Measurements from ENCODE around the gene ALDH9A1. TPM values are rescaled to one million over a fixed set of nuclear protein-coding genes. Genes with fewer than 3 reads are reported as not detected.
"Not testable (repeated sequence)": the region's sequence is repeated elsewhere in the genome, so short reads cannot be mapped to it uniquely, and the experiment has no call there.

The ALDH9A1 gene
- total RNA-seq (10 to 100 TPM; 35.9 to 40.8 TPM), polyA plus RNA-seq (10 to 100 TPM; 67.7 to 90.3 (median 79.4) TPM), total RNA-seq (43.0 to 61.0 (median 50.6) reads per million in 6 experiments)

DNA sequence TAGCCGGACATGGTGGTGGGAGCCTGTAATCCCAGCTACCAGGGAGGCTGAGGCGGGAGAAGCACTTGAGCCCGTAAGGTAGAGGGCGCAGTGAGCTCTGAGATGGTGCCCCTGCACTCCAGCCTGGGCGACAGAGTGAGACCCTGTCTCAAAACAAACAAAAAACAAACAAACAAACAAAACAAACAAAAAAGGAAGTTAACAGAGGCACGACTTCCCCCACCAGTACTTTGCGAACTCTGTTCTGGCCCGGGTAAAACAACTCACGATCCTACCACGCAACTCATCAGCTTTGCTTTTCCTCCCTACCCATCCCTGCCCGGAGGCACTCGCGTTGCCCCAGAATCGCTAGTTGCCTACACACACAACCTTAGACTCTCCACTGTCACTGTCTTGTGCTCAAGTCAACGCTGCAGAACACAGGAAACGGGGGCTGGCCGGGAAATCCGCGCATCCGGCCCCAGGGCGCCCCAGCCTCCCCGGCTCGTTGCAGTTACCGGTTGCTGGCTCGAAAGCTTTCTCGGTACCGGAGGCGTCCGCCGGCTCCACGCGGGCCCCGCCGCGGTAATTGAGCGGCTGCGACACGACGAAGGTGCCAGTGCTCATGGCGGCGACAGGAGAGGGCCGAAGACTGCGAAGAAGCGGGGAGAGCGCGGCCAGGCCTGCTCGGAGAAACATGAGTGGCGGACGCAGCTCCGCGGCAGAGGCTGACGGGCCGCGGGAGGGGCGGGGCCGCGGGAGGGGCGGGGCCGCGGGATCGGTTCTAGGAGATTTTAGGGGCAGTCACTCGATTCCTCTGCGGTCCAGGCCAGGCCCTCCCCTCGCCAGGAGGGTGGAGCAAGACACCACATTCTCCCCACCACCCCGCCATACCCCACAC, at the start of gene ALDH9A1:
TSS of gene ALDH9A1 (minus strand) at position 682 of the 880 bp plus-strand sequence. CDS start at position 678, 4 bp downstream.
- no peaks in the 10 kb centered on the region for H3K9me3 Mint-ChIP-seq
- POLR2A ChIA-PET = interaction anchor here (0.6 to 3.6 kb wide), 9 partner anchors 11 to 209 kb away, joined by 3 to 32 read pairs (median 4); partner anchors contain the start of genes MGST3 and TMCO1
- peak; percentile 90 to 92 for ATAC-seq
- peak within 1 kb of the TSS; percentile 92 to 100 (median 98) for H3K4me3 Mint-ChIP-seq
- DNase-seq = peak; percentile 74 to 94 (median 83)
- H3K4me1 Mint-ChIP-seq = peaks cover 13 to 39% (median 32%) of the 10 kb centered on the region in 4 donors
- peak within 1 kb of the TSS; percentile 93 to 99 (median 97) for H3K27ac Mint-ChIP-seq
- H3K36me3 Mint-ChIP-seq = peaks cover 4 to 23% (median 14%) of the 10 kb centered on the region in 3 donors
- H3K27me3 Mint-ChIP-seq = no peaks in the 10 kb centered on the region

DNA sequence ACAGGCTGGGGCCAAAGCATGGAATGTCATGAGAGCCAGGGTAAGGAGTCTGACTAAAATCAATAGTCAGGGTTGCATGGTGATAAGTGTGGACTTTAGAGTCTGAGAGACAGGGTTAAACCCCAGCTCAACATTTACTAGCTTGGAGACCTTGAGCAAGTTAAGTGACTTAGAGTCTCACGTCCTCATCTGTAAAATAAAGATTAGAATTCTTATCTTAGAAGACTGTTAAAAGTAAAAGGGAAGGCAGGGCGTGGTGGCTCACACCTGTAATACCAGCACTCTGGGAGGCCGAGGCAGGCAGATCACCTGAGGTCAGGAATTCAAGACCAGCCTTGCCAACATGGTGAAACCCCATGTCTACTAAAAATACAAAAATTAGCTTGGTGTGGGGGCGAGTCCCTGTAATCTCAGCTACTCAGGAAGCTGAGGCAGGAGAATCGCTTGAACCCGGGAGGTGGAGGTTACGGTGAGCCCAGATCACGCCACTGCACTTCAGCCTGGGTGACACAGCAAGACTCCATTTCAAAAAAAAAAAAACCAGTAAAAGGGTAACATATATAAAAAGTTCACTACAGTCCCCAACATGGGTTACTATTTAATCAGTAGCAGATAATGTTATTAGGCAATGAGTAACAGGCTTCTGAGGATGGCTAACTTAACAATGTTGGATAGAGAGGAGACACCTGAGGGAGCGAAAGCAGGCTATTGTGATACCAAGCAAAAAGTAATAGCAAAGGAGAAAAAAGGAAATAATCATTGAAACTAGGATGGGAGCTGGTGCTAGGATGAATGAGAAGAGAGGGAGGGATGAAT, 49.5 kb upstream of the ALDH9A1 start:
- POLR2A ChIA-PET = no interaction called here
- peak overlapping the region in 4 of 10 donors; percentile 4 to 40 (median 37) for H3K27ac Mint-ChIP-seq

DNA sequence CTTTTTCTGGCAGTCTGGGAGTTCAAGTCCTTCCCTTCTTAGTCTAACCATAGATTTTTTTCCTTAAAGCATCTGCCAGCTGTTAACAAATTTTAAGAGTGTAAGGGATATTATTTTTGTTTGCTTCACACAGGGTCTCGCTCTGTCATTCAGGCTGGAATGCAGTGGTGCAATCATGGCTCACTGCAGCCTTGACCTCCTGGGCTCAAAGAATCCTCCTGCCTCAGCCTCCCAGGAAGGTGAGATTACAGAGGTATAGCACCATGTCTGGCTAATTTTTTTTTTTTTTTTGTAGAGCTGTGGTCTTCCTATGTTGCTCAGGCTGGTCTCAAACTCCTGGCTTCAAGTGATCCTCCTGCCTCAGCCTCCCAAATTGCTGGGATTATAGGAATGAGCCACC, 46.6 kb upstream of the ALDH9A1 start:
- POLR2A ChIA-PET, H3K9me3 Mint-ChIP-seq, ATAC-seq, H3K4me3 Mint-ChIP-seq, DNase-seq, H3K27me3 Mint-ChIP-seq: not testable (repeated sequence)
- peak overlapping the region in 1 of 10 donors; percentile 67 for H3K27ac Mint-ChIP-seq
- peaks cover 5 to 14% (median 10%) of the 10 kb centered on the region in 4 donors for H3K4me1 Mint-ChIP-seq
- H3K36me3 Mint-ChIP-seq = peaks cover 25 to 79% (median 39%) of the 10 kb centered on the region in 3 donors

More for the DNA sequence above, 49.5 kb upstream of the ALDH9A1 start:
- Mint-ChIP-seq H3K4me3 (no peak overlapping the region), H3K9me3 (no peaks in the 10 kb centered on the region), H3K4me1 (peaks cover 4 to 12% (median 5%) of the 10 kb centered on the region in 4 donors), H3K36me3 (peaks cover 10 to 76% (median 16%) of the 10 kb centered on the region in 3 donors), H3K27me3 (no peaks in the 10 kb centered on the region)
- DNase-seq (no peak), ATAC-seq (no peak)

DNA sequence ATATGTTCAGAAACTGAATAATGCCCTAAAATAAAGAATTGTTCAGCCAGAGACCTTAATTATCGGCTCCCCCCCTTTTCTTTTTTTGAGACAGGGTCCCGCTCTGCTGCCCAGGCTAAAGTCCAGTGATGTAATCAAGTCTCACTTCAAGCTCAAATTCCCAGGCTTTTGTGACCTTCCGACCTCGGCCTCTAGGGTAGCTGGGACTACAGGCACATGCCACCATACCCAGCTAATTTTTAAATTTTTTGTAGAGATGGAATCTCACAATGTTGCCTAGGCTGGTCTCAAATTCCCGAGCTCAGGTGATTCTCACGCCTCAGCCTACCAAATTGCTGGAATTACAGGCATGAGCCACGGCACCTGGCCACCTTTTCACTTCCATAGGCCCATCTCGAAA, 43.8 kb upstream of the ALDH9A1 start:
- DNase-seq (no peak), ATAC-seq (no peak)
- no peaks in the 10 kb centered on the region for H3K9me3 Mint-ChIP-seq
- POLR2A ChIA-PET = no interaction called here
- peaks cover 6 to 21% (median 18%) of the 10 kb centered on the region in 4 donors for H3K4me1 Mint-ChIP-seq
- no peaks in the 10 kb centered on the region for H3K27me3 Mint-ChIP-seq
- no peak overlapping the region for H3K4me3 Mint-ChIP-seq
- peaks cover 25 to 80% (median 35%) of the 10 kb centered on the region in 3 donors for H3K36me3 Mint-ChIP-seq
- peak overlapping the region in 5 of 10 donors; percentile 8 to 45 (median 24) for H3K27ac Mint-ChIP-seq

DNA sequence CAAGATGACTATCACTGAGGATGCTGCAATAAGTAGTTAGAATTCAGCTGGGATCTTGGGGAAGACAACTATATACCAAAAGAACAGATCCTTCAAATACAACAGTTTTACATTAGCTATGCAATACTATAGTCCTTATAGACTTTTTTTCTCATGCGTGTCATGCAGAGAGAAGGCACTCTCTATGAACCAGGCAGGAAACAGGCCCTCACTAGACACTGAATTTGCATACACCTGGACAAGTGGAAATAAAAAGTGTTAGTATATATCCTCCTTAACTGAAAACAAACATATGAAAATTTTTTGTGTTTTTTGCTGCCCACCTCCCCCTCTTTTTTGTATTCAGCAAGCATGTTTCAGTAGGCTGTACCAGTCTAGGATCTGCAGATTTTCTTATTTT, 40.4 kb upstream of the ALDH9A1 start:
- POLR2A ChIA-PET = no interaction called here
- no peak overlapping the region for H3K4me3 Mint-ChIP-seq
- DNase-seq = no peak
- peaks cover 18 to 81% (median 41%) of the 10 kb centered on the region in 3 donors for H3K36me3 Mint-ChIP-seq
- no peaks in the 10 kb centered on the region for H3K9me3 Mint-ChIP-seq
- ATAC-seq = no peak
- H3K4me1 Mint-ChIP-seq = peaks cover 6 to 26% (median 19%) of the 10 kb centered on the region in 4 donors
- no peaks in the 10 kb centered on the region for H3K27me3 Mint-ChIP-seq
- peak overlapping the region in 4 of 10 donors; percentile 16 to 75 (median 42) for H3K27ac Mint-ChIP-seq

DNA sequence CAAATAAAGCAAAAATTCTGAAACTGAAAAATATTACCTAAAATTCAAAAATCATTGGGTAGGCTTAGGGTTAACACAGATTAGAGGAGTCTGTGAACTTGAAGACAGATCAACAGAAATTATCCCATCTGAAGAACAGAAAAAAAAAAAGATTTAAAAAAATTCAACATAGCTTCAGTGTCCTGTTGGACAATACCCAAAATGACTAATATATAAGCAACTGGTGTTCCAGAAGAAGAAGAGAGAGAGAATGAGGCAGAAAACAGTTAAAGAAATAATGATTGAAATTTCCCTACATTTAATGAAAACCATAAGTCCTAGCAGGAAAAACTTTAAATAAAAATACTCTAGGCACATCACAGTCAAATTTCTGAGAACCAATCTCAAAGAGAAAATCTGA, 38.8 kb upstream of the ALDH9A1 start:
- Mint-ChIP-seq H3K27ac (peak overlapping the region in 2 of 10 donors; percentile 14 to 61), H3K36me3 (peaks cover 14 to 78% (median 30%) of the 10 kb centered on the region in 3 donors)
- POLR2A ChIA-PET = no interaction called here

DNA sequence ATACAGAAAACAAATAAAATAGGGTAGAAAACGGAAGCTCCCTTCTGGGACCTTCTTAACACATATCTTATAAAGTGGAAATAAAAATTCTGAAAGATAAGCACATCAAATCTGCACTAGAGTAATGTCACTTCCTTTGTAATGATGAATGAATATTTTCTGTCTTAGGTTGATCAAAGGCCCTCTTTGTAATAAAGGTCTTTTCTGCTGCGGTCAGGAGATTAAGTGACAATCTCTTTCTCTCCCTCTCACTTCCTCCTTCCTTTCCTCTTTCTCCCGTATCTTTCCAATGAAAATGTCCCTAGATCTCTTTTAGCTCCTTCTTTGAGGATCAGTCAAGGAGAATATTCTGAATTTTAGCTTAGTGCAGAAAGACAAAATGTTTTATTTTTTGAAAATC, 36.5 kb upstream of the ALDH9A1 start:
- peaks cover 2 to 26% (median 15%) of the 10 kb centered on the region in 4 donors for H3K4me1 Mint-ChIP-seq
- DNase-seq = no peak
- no peak overlapping the region for H3K4me3 Mint-ChIP-seq
- POLR2A ChIA-PET = no interaction called here
- H3K36me3 Mint-ChIP-seq = peaks cover 0 to 68% (median 10%) of the 10 kb centered on the region in 3 donors
- no peaks in the 10 kb centered on the region for H3K27me3 Mint-ChIP-seq
- no peaks in the 10 kb centered on the region for H3K9me3 Mint-ChIP-seq
- no peak for ATAC-seq
- H3K27ac Mint-ChIP-seq = peak overlapping the region in 1 of 10 donors; percentile 29

More for the DNA sequence above, 38.8 kb upstream of the ALDH9A1 start:
- peaks cover 4 to 26% (median 19%) of the 10 kb centered on the region in 4 donors for H3K4me1 Mint-ChIP-seq
- no peak for ATAC-seq
- no peak overlapping the region for H3K4me3 Mint-ChIP-seq
- H3K9me3 Mint-ChIP-seq = no peaks in the 10 kb centered on the region
- H3K27me3 Mint-ChIP-seq = no peaks in the 10 kb centered on the region
- DNase-seq = no peak

DNA sequence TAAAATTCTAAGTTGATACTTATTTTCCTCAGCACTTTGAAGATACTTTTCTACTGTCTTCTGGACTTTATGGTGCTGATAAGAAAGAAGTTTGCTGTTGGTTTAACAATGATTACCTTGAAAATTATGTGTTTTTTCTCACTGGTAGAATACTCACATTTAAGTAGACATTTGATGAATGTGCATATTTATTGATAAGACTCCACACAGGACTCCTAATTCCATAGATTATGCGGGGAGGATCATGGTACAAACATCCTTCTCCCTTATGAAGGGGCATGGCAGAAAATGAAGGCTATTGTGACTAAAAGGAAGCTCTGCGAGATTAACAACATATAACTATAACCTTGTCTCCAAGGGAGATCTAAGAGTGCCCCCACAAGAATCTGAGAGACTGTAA, 28.5 kb upstream of the ALDH9A1 start:
- Mint-ChIP-seq H3K27ac (peak overlapping the region in 2 of 10 donors; percentile 16 to 40), H3K4me1 (no peaks in the 10 kb centered on the region), H3K27me3 (no peaks in the 10 kb centered on the region), H3K4me3 (no peak overlapping the region), H3K36me3 (peaks cover 0 to 50% (median 16%) of the 10 kb centered on the region in 3 donors), H3K9me3 (no peaks in the 10 kb centered on the region)
- no peak for DNase-seq
- no peak for ATAC-seq
- POLR2A ChIA-PET = interaction anchor here (0.5 kb wide), 1 partner anchor 25 kb away, joined by 4 read pairs; no protein-coding TSS in a partner anchor

DNA sequence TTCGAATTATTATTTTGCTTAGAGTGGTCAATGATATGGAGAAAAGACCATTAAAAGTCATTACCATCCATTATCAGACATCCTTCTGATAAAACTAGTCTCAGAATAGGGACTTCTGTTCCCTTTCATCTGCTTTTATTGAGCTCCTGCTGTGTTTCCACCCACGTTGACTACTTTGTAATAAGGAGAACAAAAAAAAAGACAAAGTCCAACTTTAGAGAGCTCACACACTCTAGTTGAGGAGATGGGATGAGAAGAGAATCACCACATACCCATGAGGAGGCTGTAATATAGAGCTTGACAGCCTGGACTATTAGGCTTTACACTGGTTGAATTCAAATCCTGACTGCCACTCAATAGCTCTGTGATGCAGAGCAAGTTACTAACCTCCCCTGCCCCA, 27.8 kb upstream of the ALDH9A1 start:
- Mint-ChIP-seq H3K27me3 (no peaks in the 10 kb centered on the region), H3K4me1 (no peaks in the 10 kb centered on the region), H3K36me3 (peaks cover 0 to 47% (median 16%) of the 10 kb centered on the region in 3 donors), H3K9me3 (no peaks in the 10 kb centered on the region), H3K27ac (peak overlapping the region in 1 of 10 donors; percentile 40), H3K4me3 (no peak overlapping the region)
- DNase-seq (no peak), ATAC-seq (no peak)
- POLR2A ChIA-PET = no interaction called here

DNA sequence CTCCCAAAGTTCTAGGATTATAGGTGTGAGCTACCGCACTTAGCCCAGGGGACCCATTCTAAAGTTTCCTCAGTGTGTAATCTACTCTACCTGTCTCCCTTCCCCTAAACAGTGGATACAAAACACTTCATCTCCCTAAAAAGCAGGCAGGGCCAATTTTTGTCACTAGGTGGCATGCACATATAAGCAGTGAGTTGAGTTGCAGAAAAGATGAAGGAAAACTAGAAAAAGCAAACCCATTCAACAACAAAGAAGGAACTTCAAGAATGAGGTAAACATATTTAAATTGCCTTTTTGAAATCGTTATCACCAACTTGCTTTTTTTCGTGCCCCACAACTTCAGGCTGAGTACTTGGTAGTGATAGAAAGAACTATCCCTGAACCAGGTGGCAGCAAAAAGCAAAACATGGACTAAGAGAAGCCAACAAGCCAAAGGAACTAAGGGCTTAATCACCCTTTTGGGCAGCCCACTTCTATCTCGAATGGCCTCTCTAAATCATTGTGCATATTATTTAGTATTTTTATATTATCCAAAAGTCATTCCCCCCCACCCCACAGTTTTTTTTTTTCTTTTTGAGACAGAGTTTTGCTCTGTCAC, 19.7 kb upstream of the ALDH9A1 start:
- peak in 7 of 10 donors; percentile 3 to 31 (median 26) for DNase-seq
- Mint-ChIP-seq H3K27me3 (no peaks in the 10 kb centered on the region), H3K4me1 (no peaks in the 10 kb centered on the region), H3K36me3 (peaks cover 0 to 3% (median 0%) of the 10 kb centered on the region in 3 donors), H3K4me3 (no peak overlapping the region), H3K9me3 (no peaks in the 10 kb centered on the region), H3K27ac (peak overlapping the region in 1 of 10 donors; percentile 52)
- ATAC-seq = peak in 1 of 2 donors; percentile 39
- POLR2A ChIA-PET = no interaction called here

DNA sequence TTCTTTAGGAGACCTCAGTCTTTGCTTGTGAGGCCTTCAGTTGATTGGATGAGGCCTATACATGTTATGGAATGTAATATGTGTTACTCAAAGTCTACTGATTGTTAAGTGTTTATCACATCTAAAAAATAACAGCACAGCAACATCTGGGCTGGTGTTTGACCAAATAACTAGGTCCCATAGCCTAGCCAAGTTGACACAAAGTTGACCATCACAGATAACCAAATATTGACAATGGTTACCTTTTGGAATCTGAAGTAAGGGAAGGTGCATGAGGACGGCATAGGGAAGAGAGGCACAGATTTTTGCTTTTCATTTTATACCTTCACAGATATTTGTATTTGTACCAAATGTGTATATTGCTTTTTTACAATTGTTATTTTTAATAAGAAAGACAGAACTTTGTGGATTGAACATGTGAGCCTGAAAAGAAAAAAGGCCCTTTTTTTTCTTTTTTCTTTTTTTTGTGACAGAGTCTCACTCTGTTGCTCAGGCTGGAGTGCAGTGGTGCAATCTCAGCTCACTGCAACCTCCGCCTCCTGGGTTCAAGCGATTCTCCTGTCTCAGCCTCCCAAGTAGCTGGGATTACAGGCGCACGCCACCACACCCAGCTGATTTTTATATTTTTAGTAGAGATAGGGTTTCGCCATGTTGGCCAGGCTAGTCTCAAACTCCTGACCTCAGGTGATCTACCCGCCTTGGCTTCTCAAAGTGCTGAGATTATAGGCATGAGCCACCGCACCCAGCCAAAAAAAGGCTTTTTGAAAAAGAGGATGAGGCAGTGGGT, 18.1 kb upstream of the ALDH9A1 start:
- POLR2A ChIA-PET, H3K36me3 Mint-ChIP-seq, H3K4me1 Mint-ChIP-seq, H3K27me3 Mint-ChIP-seq, ATAC-seq, H3K9me3 Mint-ChIP-seq, DNase-seq, H3K4me3 Mint-ChIP-seq: not testable (repeated sequence)
- H3K27ac Mint-ChIP-seq = peak overlapping the region in 1 of 10 donors; percentile 29
